Measurements from ENCODE around the gene ASB2.

Gene ASB2

DNA sequence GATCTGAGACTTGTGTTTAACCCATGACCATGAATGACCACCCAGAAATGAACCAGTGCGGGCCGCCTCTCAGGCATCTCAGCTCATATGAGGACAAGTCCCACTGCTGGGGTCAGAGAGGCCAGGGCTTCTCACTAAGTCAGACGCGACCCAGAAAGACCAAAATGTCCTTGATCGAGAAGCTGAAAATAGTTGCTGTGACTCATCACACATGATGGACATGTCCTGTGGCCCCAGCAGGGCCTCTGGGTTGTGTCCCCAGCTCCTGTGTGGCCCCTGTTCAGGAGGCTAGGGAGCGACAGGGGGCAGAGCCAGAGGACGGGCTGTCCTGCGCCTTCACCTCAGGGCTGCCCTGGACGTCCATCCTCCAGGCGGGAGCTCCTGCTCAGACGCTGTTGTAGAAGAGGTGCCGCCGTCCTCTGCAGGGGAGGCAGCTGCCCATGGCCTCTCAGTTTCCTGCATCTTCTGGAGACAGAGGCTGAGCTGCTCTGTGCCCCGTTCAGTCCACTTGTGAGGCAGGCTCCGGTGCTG is 78.2 kb downstream of the ASB2 start:
- no peak for FAIRE-seq

DNA sequence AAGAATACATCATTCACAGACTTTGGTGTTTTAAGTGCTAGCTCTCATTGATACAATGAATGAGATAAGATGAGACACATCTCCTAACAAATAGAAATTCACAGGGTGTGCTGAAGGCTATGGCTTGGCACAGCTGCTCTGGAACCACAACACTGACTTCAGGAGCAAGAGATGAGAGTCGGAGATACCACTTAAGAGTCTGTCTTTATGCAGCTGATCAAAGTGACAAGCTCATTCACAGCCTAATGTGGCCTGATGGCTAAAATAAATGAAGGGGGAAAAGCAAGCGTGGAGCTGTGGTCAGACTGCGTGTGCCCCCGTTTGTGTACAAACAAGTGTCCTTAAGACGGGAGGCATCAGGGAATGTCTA is 78.9 kb downstream of the ASB2 start:
- no peak for FAIRE-seq

DNA sequence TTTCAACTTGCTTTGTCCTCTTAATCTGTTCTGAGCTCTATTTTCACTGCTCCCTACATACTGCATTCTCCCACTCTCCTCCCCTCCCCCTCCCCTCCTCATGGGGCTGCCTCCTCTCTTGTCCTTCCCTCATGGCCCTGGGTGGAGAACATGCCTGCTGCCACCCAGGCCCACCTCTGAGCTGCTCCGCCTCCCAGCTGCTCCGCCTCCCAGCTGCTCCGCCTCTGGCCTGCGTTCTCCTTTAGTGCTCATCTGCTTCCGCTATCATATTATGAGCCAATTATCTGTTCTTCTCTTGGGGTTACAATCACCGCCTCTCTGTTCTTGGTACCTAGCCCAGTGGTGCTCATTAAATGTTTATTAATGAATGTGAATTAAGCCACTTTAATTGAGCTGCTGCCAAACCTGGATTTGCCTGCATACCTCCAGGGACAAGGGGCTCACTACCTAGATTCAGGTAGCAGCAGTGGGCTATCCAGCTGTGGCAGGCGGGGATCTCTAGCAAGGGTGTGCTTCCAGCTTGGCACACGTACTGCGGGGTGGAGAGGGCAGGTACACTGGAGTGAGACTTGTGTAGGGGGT is 81.3 kb downstream of the ASB2 start:
- FAIRE-seq = no peak

DNA sequence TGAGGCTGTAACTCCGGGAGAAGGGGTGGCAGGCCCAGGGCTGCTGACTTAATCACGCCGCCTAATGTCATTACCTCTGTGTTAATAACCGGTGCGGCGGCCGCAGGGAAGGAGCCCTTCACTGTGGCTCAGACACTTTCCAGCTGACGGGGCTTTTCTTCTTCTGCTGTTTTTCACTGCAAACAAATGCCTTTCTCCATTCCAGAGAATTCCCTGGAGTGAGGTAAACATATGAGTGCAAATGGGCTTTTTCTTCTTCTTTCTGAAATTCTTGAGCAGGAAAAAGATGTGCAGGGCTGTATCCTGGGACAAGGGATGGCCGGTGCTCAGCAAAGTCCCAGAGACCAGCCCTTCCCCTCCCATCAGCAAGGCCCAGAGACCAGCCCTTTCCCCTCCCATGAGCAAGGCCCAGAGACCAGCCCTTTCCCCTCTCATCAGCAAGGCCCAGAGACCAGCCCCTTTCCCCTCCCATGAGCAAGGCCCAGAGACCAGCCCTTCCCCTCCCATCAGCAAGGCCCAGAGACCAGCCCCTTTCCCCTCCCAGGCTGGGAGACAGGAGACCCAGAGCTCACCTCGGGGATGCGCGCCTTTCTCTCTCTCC is 82.6 kb downstream of the ASB2 start:
- FAIRE-seq = no peak

DNA sequence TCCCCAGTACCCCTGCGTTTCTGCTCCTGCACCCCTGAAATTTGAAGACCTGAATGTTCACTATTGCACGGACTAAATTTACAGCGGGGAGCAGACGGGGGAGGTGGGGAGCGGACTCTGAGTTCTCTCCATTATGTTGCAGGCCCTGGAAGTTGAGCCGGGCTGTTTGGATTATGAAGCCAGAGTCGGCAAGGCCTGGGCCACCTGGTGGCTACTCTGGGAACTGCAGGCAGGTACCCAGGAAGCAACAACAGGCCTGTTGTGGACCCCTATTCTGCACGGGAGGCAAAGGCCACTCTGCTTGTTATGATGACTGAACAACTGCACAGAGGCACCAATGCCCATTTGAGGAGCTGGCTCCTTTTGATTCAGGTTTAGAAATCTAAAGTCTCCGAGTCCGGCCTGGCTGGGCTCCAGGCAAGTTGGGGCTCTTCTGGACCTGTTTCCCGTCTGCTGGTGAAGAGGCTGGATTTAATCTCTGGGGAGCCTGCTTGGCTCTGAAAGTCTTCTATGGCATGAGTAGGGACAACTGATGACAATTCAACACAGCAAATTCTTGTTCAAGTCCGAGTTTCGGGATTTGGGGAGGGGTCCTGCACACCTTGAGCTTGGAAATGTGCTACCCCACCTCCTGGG is 83.3 kb downstream of the ASB2 start:
- no peak for FAIRE-seq

DNA sequence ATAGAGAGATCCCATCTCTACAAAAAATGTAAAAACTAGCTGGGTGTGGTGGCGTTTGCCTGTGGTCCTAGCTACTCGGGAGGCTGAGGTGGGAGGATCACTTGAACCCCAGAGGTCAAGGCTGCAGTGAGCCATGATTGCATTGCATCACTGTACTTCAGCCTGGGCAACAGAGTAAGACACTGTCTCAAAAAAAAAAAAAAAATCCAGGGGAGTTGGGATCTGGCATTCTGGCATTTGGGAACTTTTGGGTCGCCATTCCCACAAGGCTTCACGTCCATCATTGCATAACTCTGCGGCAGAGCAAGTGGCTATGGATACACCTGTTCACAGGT is 83.9 kb downstream of the ASB2 start:
- FAIRE-seq = no peak

DNA sequence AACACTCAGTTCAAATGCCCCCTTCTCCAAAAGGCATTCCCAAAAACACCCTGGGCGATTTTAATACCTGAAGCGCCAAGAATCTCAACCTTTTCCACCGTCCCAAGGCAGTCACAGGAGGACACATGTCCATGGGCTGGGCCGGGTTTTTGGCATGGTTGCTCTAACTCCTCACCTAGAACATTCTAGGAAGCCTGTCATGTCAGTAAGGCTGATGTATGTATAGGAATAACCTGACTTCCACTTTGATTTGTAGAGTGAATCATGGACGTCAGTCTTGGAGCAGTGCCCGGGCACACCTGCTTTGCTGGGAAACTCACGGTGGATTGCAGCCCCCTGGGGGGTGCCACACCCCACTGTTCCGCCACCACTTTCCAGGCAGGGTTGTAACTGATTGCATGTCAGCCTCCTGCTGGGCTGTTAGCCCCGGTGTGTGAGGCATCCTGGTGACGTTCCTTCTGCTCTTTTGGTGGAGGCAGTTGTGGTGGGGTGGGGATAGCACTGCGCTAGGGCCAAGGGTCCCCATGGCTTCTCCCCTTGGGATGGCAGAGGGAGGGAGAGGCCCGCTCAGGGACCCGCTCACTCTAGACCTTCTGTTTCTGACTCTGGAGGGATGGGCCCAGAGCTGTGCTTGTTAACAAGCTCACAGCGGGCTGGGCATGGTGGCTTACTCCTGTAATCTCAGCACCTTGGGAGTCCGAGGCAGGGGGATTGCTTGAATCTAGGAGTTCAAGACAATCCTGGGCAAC is 84.4 kb downstream of the ASB2 start:
- no peak for FAIRE-seq

DNA sequence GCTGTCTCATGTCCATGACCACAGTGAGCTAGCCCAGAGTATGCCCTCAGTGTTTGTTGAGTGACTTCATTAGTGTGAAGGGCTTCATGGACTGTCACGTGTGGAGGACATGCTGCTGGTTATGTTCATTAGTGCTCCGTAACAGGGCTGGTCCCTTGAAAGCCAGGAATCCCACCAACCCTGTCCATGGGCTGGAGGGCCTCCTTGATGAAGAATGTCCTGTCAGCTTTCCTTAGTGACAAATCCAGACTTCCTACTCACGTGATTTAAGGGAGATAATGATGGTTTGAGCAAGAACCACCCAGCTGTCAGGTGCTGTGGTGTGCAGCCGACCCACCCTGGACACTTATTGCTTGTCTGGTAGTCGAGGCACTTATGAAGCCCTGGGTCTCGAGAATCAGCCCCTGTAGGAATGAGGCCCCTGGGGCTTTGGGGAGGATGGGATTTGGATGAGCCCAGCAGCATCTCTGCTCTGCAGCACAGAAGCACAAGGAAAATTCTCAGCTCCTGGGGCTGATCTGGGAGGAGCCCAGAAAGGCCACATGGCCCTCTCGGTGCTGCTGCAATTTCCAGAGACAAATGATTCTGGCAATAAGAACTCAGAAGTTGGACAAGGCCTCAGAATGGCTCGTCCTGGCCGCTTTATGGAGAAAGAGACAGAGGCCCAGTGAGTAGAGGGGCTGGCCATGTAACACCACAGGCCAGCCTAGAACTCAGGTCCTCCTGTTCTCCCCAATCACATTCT is 86.5 kb downstream of the ASB2 start:
- FAIRE-seq = no peak

DNA sequence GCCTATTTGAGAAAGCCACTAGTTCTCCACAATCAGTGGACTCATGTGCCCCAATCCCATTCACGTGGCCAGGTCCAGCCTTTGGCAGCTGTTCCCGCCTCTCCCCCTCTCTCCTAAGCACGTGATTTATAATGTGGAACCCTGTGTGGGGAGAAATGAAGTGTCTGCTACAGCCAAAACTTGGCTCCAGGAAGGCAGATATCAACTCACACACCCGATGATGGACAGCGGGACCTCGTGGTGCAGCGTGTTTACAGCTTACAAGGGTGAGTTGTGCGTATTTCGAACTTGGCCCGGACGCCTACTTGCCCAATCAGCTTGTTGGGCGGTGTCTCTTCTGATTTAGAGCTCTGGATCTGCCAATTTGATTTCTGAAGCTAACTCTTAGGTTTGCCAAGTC is 87.4 kb downstream of the ASB2 start:
- FAIRE-seq = no peak

DNA sequence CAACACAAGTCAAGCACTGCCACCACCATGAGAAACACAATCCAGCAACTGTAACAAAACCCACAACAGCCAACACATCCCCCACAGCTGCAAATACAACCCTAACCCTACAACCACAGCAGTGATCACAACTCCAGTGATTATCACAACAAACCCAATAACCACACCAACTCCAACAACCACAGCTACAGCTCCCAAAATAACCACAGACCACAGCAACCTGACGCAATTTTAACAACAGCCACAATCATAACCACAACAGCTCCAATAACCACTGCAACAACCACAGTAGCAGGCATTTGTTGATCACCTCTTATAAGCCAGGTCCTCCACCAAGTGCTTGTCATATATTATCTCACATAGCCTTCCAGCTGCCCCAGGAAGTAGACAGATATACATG is 91.4 kb downstream of the ASB2 start:
- no peak for FAIRE-seq
